ENCODE data around the gene DISC1. TPM values are rescaled to one million over a fixed set of nuclear protein-coding genes. Genes with fewer than 3 reads are reported as not detected.

The DISC1 gene
- total and polyA plus RNA-seq, 2 of the 13 experiments (the other 11 are each of a cell fraction or from before 2014, with no cell fraction given): 4.2 to 4.6 TPM

- TF ChIP-seq ZBTB46 (CRISPR knock-in tag; IDR thresholded peaks at IDR 0.05; ENCODE audit: borderline replicate concordance) (peak; percentile 72; the same call in 1 of the 2 replicates), RAD21 (CRISPR knock-in tag; IDR thresholded peaks at IDR 0.05) (no peak), MAX (IDR thresholded peaks at IDR 0.05) (peak; percentile 22; the same call in 1 of the 2 replicates), ZNF383 (CRISPR knock-in tag; IDR thresholded peaks at IDR 0.05; ENCODE audit: borderline replicate concordance) (0 out of 2 replicates have a peak, but pooled peaks have one; percentile 8), MNT (IDR thresholded peaks at IDR 0.05) (peak; percentile 91), ZNF234 (CRISPR knock-in tag; conservative IDR thresholded peaks at IDR 0.05) (0 out of 2 replicates have a peak, but pooled peaks have one; percentile 6)
Measured at GRCh38 chr1:231625975-231626534, 535 bp upstream of the DISC1 start (continued).

- no TSS peak for BruUV-seq (replicated peaks)
- H3K9ac ChIP-seq (ENCODE audit: insufficient read depth, low read depth, low read length): peak overlapping the region; percentile 84
- H3K27me3 ChIP-seq (ENCODE audit: control insufficient read depth in 1 of 2, insufficient read depth in 2 of 2, low read length in 2 of 2): no peaks in the 10 kb centered on the region; a peak in 1 of 5 replicates
- H3K79me2 ChIP-seq (ENCODE audit: insufficient read depth, low read length): peaks cover 11% of the 10 kb centered on the region
- intact Hi-C loops (cut with micrococcal nuclease; ENCODE audit: unreplicated experiment): loop anchor here (2.0 kb wide), 1 partner anchor 64 kb away; no protein-coding TSS in a partner anchor
- H2AFZ ChIP-seq (ENCODE audit: low read length): no peak overlapping the region
- no peaks in the 10 kb centered on the region for H3K9me3 ChIP-seq (ENCODE audit: low read length)
- H3K27ac ChIP-seq (ENCODE audit: extremely low read length, insufficient read depth, low read length): peak overlapping the region; percentile 57
- peak overlapping the region; percentile 93 for H3K4me2 ChIP-seq (ENCODE audit: low read depth, low read length)
- ATAC-seq (peak; percentile 86), DNase-seq (ENCODE audit: low spot score) (peak; percentile 62), FAIRE-seq (peak; percentile 67)
- H3K4me3 ChIP-seq (replicated peaks in 1 of 3; ENCODE audit: insufficient read depth in 1 of 3, low read depth in 2 of 3, low read length in 3 of 3): peak overlapping the region; percentile 78 to 96 (median 85)
- H4K20me1 ChIP-seq (ENCODE audit: insufficient read depth, low read length): no peaks in the 10 kb centered on the region
- in situ Hi-C loops (cut with HindIII; ENCODE audit: extremely low pct_ligation_motif_present, low pct_unique_long_range_greater_than_20kb): no loop called here
- ChIA-PET CTCF (ENCODE audit: low intra/inter-chr PET ratio, low total read pairs) (no interaction called here), POLR2A (interaction anchor here (1.5 kb wide), 1 partner anchor 24 kb away, joined by 6 read pairs; no protein-coding TSS in a partner anchor)
- H3K36me3 ChIP-seq (replicated peaks in 1 of 2; ENCODE audit: control insufficient read depth in 1 of 2, insufficient read depth in 2 of 2, low read length in 2 of 2): no peaks in the 10 kb centered on the region
- WGBS (ENCODE audit: low lambda C conversion rate): 0% methylated on average over 15 of the region's 49 CpGs
- H3K4me1 ChIP-seq (ENCODE audit: insufficient read depth, low read length): peaks cover 42% of the 10 kb centered on the region
- TF ChIP-seq TBX2 (CRISPR knock-in tag; IDR thresholded peaks at IDR 0.05; ENCODE audit: borderline replicate concordance): peak; percentile 46; the same call in 1 of the 2 replicates
- TF ChIP-seq MYNN (CRISPR knock-in tag; IDR thresholded peaks at IDR 0.05; ENCODE audit: low read depth): 0 out of 2 replicates have a peak, but pooled peaks have one; percentile 36
- no peak for TF ChIP-seq GTF2F1 (IDR thresholded peaks at IDR 0.05; ENCODE audit: low read length)
- TF ChIP-seq PHF21A (CRISPR knock-in tag; IDR thresholded peaks at IDR 0.05): peak; percentile 22; the same call in 1 of the 2 replicates
- TF ChIP-seq GMEB2 (CRISPR knock-in tag; IDR thresholded peaks at IDR 0.05; ENCODE audit: low read depth): no peak
- no peak; the same call in 1 of the 2 replicates for TF ChIP-seq RXRA (CRISPR knock-in tag; IDR thresholded peaks at IDR 0.05)
- no peak for TF ChIP-seq ZNF232 (CRISPR knock-in tag; IDR thresholded peaks at IDR 0.05; ENCODE audit: borderline replicate concordance)
- no peak for TF ChIP-seq RNF219 (CRISPR knock-in tag; IDR thresholded peaks at IDR 0.05)
Measured at GRCh38 chr1:231626951-231627614, 493 bp downstream of the DISC1 start.
